PC-9 (cell line): ENCODE measurements around the gene OCA2.

Experiments used
- CTCF ChIP-seq: fragments of 200-600 bp; sonication (generic); conservative IDR thresholded peaks from 2 replicates; pipeline ENCODE4 v1.6.1; 2017; ENCODE audit warnings: mixed run types, antibody characterized with exemption, mild to moderate bottlenecking, moderate library complexity
- EZH2 ChIP-seq: fragments of 200-600 bp; sonication (generic); IDR thresholded peaks from 2 replicates; pipeline ENCODE4 v1.8.0; 2017; ENCODE audit warnings: antibody characterized with exemption, low read depth

- TF ChIP-seq CTCF (no peak), EZH2 (no peak)
These were observed 39.1 kb downstream of the OCA2 start for GRCh38 chr15:28060005-28060404.
